ENCODE results near the gene EXOC4. TPM values are rescaled to one million over a fixed set of nuclear protein-coding genes. Genes with fewer than 3 reads are reported as not detected.

The EXOC4 gene
- total and polyA plus RNA-seq, 2 donors (not counting 3 experiments of a cell fraction or from before 2014, with no cell fraction given): 20.3 to 73.1 TPM

- BruUV-seq (replicated peaks): no TSS peak
- no peaks in the 10 kb centered on the region for H3K79me2 ChIP-seq (ENCODE audit: control insufficient read depth, insufficient read depth, low read length)
- no peak overlapping the region for H3K9ac ChIP-seq (replicated peaks; ENCODE audit: extremely low read depth, insufficient read depth, low read length)
- ChIA-PET POLR2A (no interaction called here), CTCF (no interaction called here)
- TF ChIP-seq JUN (IDR thresholded peaks at IDR 0.05; ENCODE audit: borderline replicate concordance, insufficient read depth, insufficient read length, low read depth): no peak
- no peak for TF ChIP-seq POLR2A (IDR thresholded peaks at IDR 0.05; ENCODE audit: low read depth, low read length)
- TF ChIP-seq FOS (IDR thresholded peaks at IDR 0.05; ENCODE audit: borderline replicate concordance, insufficient read depth, low read length): no peak
- TF ChIP-seq POLR2AphosphoS5 (IDR thresholded peaks at IDR 0.05; ENCODE audit: insufficient read depth, low read depth, low read length): no peak
- TF ChIP-seq GATA2 (IDR thresholded peaks at IDR 0.05; ENCODE audit: insufficient read depth, insufficient read length, low read depth, low read length): no peak
- no peak for TF ChIP-seq EZH2 (IDR thresholded peaks at IDR 0.05; ENCODE audit: borderline replicate concordance, low read depth, low read length, severe bottlenecking)
- TF ChIP-seq MYC (IDR thresholded peaks at IDR 0.05; ENCODE audit: low read depth, low read length): no peak
- TF ChIP-seq CTCF (IDR thresholded peaks at IDR 0.05; ENCODE audit: extremely low read depth in 1 of 2, insufficient read depth in 1 of 2, low read depth in 1 of 2, low read length in 2 of 2): no peak
- no peak for TF ChIP-seq MAX (IDR thresholded peaks at IDR 0.05; ENCODE audit: insufficient read depth, insufficient read length)
- no peak overlapping the region for H3K4me2 ChIP-seq (ENCODE audit: insufficient read depth, low read length)
- no peaks in the 10 kb centered on the region for H3K4me1 ChIP-seq (ENCODE audit: control insufficient read depth, extremely low read depth, insufficient read depth, low read length)
- intact Hi-C loops (cut with micrococcal nuclease): no loop called here
- H3K9me3 ChIP-seq (replicated peaks; ENCODE audit: control insufficient read depth, insufficient read depth, low read length): no peaks in the 10 kb centered on the region
- DNase-seq (ENCODE audit: low read depth, low spot score) (no peak), FAIRE-seq (no peak)
- no peaks in the 10 kb centered on the region for H3K36me3 ChIP-seq (ENCODE audit: control insufficient read depth in 2 of 2, extremely low read depth in 1 of 2, insufficient read depth in 2 of 2, low read length in 2 of 2)
- no peaks in the 10 kb centered on the region for H4K20me1 ChIP-seq (replicated peaks; ENCODE audit: control insufficient read depth, extremely low read depth, insufficient read depth, low read length)
- dilution Hi-C loops (cut with MboI; ENCODE audit: extremely low pct_ligation_motif_present, low sequenced_read_pairs): no loop called here
- H2AFZ ChIP-seq (ENCODE audit: low read depth, low read length): no peak overlapping the region
- H3K4me3 ChIP-seq (replicated peaks in 1 of 3; ENCODE audit: insufficient read depth in 1 of 3, low read depth in 1 of 3, low read length in 3 of 3): no peak overlapping the region
- no peaks in the 10 kb centered on the region for H3K27me3 ChIP-seq (ENCODE audit: control insufficient read depth in 2 of 2, insufficient read depth in 2 of 2, low read length in 2 of 2)
- H3K9me1 ChIP-seq (replicated peaks; ENCODE audit: control insufficient read depth, extremely low read depth, insufficient read depth, low read length): no peaks in the 10 kb centered on the region
- no peak overlapping the region for H3K27ac ChIP-seq (ENCODE audit: insufficient read depth, low read depth, low read length)
Measured at GRCh38 chr7:133401225-133401624, 148.3 kb downstream of the EXOC4 start.
